Tibial nerve (tissue), 3 donors: Measurements from ENCODE around the gene HOXB2.

Experiments
- CTCF ChIP-seq, 5 experiments: fragments of 200-600 bp in 3 of 5; fragments of 450-650 bp in 2 of 5; sonication (generic) in 3 of 5; IDR thresholded peaks; one replicate each; pipeline ENCODE4 v1.5.1; 2016 to 2019; ENCODE audit warnings: antibody characterized with exemption in 5 of 5, mild to moderate bottlenecking in 3 of 5, moderate library complexity in 2 of 5
- POLR2A ChIP-seq, 2 donors: fragments of 450-650 bp; IDR thresholded peaks; one replicate each; pipeline ENCODE4 v1.6.1; 2017; ENCODE audit warnings: antibody characterized with exemption in 2 of 2, mild to moderate bottlenecking in 2 of 2, moderate library complexity in 2 of 2

GRCh38 chr17:48513097-48513496 is 31.8 kb downstream of the HOXB2 start:
- no peak for TF ChIP-seq CTCF (IDR thresholded peaks at IDR 0.05)
- TF ChIP-seq POLR2A (IDR thresholded peaks at IDR 0.05): no peak
